HCT116 (cell line): ENCODE results near the gene NAPA.

ENCODE experiments used
- CBX3 ChIP-seq: IDR thresholded peaks from 2 replicates; pipeline ENCODE4 v1.6.1; 2012; ENCODE audit warnings: low read depth
- CEBPB ChIP-seq: IDR thresholded peaks from 2 replicates; pipeline ENCODE4 v1.6.1; 2012; ENCODE audit warnings: low read depth
- CTCF ChIP-seq, 3 experiments: fragments of 200-600 bp in 1 of 3; sonication (generic) in 1 of 3; IDR thresholded peaks in 2 of 3; conservative IDR thresholded peaks in 1 of 3; 2 replicates each; pipeline ENCODE4 v1.5.1; 2012 to 2017; ENCODE audit warnings: low read depth in 2 of 3, low read length in 2 of 3, antibody characterized with exemption in 1 of 3, borderline replicate concordance in 1 of 3, control low read depth in 1 of 3, mild to moderate bottlenecking in 1 of 3, mixed read lengths in 1 of 3, mixed run types in 1 of 3, moderate library complexity in 1 of 3; ENCODE audit not compliant: insufficient read depth in 1 of 3
- EZH2 ChIP-seq: fragments of 200-600 bp; sonication (generic); IDR thresholded peaks from 2 replicates; pipeline ENCODE4 v1.6.1; 2017; ENCODE audit warnings: antibody characterized with exemption, mixed run types
- JUND ChIP-seq: IDR thresholded peaks from 2 replicates; pipeline ENCODE4 v1.6.1; 2012
- POLR2A ChIP-seq: IDR thresholded peaks from 2 replicates; pipeline ENCODE4 v1.7.0; 2011; ENCODE audit warnings: borderline replicate concordance; ENCODE audit not compliant: insufficient read depth, insufficient read length; ENCODE audit errors: extremely low read depth
- POLR2AphosphoS5 ChIP-seq: IDR thresholded peaks from 2 replicates; pipeline ENCODE4 v1.6.1; 2011; ENCODE audit warnings: mild to moderate bottlenecking, low read depth, low read length, moderate library complexity
- RAD21 ChIP-seq: IDR thresholded peaks from 2 replicates; pipeline ENCODE4 v1.6.1; 2012; ENCODE audit warnings: low read depth, mild to moderate bottlenecking
- ZBTB33 ChIP-seq: IDR thresholded peaks from 2 replicates; pipeline ENCODE4 v1.6.1; 2011; ENCODE audit warnings: mild to moderate bottlenecking, low read length, moderate library complexity; ENCODE audit not compliant: insufficient replicate concordance; ENCODE audit errors: extremely low read depth

- TF ChIP-seq ZBTB33 (no peak), POLR2A (no peak), CTCF (IDR thresholded peaks at IDR 0.05 in 2 of 3, conservative IDR thresholded peaks at IDR 0.05 in 1 of 3; ENCODE audit: borderline replicate concordance in 1 of 3, insufficient read depth in 1 of 3, low read depth in 2 of 3, low read length in 2 of 3) (no peak), EZH2 (no peak), CEBPB (no peak), CBX3 (no peak), JUND (no peak), RAD21 (no peak), POLR2AphosphoS5 (no peak)
These were observed 19.1 kb downstream of the NAPA start for GRCh38 chr19:47495478-47496372.
